Measurements from ENCODE around the gene WFS1. TPM values are rescaled to one million over a fixed set of nuclear protein-coding genes. Genes with fewer than 3 reads are reported as not detected.

Gene WFS1
- total and polyA plus RNA-seq, 4 donors: 11.9 to 66.1 (median 53.1) TPM

DNA sequence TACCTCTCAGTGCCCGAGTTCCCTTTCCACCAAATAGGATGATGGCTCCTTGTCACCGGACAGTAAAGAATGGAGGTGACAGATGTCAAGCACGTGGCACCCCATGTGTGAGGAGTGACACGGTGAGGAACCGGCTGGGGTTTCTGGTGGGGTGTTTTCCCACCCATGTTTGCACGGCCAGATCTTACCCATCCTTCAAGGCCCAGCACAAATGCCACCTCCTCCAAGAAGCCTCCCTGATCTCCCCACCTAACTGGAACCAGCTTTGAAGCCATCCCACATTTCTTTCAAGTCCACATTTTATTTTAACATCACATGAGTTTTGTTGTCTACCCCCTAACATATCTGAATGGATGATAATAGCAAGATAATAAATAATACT is 63.0 kb downstream of the WFS1 start:
- no peaks in the 10 kb centered on the region for H3K27me3 ChIP-seq (ENCODE audit: control insufficient read depth in 1 of 2, insufficient read depth in 2 of 2, low read length in 1 of 2)
- no peak for DNase-seq
- ATAC-seq (ENCODE audit: low FRiP score): no peak
- peaks cover 5% of the 10 kb centered on the region for H3K9me3 ChIP-seq (ENCODE audit: control insufficient read depth, low read length)
- no peak overlapping the region for H3K4me3 ChIP-seq (ENCODE audit: low read length in 2 of 2)
- WGBS, 2 donors: 80 to 83% methylated on average over 6 of the region's 6 CpGs
- H3K4me1 ChIP-seq (ENCODE audit: control insufficient read depth in 1 of 2, insufficient read depth in 2 of 2, low read length in 2 of 2): no peaks in the 10 kb centered on the region
- H3K27ac ChIP-seq (ENCODE audit: low read depth in 1 of 2, low read length in 2 of 2): no peak overlapping the region
- no peaks in the 10 kb centered on the region for H3K36me3 ChIP-seq (ENCODE audit: control insufficient read depth in 1 of 2, insufficient read depth in 2 of 2, low read length in 1 of 2)
- intact Hi-C loops (cut with DNase I): no loop called here

DNA sequence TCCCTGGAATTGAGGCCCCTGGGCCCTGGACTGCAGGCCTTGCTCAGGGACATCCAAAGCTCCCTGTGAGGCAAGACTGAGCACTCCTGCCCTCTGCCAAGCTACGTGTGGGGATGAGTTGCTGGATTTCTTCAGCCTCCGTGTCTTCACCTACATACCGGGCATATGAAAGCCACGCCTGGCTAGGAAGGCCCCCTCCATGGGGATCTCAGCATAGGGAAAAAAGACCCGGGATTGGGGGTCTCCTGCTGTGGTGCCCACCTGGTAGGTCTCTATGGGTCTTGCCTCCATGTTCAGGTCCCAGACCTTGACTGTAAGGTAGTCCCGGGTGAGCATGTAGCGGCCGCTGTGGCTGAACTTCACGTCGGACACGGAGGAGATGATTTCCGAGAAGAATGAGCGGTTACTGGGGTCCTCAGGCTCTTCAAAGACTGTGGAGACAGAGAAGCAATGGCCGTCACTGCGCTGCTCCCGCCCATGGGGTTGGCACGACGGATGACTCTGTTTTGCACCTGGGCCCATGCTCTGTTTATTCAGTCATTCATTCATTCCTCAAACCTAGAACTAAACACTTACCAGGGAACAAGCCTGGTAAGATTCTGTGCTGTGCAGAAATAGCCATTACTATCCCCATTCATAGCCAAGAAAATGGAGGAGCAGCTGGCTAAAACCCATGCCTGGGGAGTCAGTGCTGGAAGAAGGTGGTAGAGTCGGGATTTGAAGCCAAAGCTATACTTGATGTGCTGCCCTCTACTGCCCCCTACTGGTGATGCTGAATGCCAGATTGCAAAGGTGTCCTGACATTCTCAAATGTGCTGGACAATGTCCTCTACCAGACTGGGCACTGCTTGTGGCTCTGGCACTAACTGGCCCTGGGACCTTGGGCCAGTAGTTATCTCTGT is 63.9 kb downstream of the WFS1 start:
- no peaks in the 10 kb centered on the region for H3K27me3 ChIP-seq (ENCODE audit: control insufficient read depth in 1 of 2, insufficient read depth in 2 of 2, low read length in 1 of 2)
- H3K36me3 ChIP-seq (ENCODE audit: control insufficient read depth in 1 of 2, insufficient read depth in 2 of 2, low read length in 1 of 2): no peaks in the 10 kb centered on the region
- intact Hi-C loops (cut with DNase I): loop anchor here in 1 of 2 donors (2.0 kb wide), 1 partner anchor 215 kb away; no protein-coding TSS in a partner anchor
- WGBS, 2 donors: 90% methylated on average over 19 of the region's 19 CpGs
- no peak overlapping the region for H3K4me3 ChIP-seq (ENCODE audit: low read length in 2 of 2)
- no peaks in the 10 kb centered on the region for H3K4me1 ChIP-seq (ENCODE audit: control insufficient read depth in 1 of 2, insufficient read depth in 2 of 2, low read length in 2 of 2)
- H3K9me3 ChIP-seq (ENCODE audit: control insufficient read depth, low read length): peaks cover 5% of the 10 kb centered on the region
- ATAC-seq (ENCODE audit: low FRiP score) (no peak), DNase-seq (peak; percentile 12 to 57)
- H3K27ac ChIP-seq (ENCODE audit: low read depth in 1 of 2, low read length in 2 of 2): no peak overlapping the region

DNA sequence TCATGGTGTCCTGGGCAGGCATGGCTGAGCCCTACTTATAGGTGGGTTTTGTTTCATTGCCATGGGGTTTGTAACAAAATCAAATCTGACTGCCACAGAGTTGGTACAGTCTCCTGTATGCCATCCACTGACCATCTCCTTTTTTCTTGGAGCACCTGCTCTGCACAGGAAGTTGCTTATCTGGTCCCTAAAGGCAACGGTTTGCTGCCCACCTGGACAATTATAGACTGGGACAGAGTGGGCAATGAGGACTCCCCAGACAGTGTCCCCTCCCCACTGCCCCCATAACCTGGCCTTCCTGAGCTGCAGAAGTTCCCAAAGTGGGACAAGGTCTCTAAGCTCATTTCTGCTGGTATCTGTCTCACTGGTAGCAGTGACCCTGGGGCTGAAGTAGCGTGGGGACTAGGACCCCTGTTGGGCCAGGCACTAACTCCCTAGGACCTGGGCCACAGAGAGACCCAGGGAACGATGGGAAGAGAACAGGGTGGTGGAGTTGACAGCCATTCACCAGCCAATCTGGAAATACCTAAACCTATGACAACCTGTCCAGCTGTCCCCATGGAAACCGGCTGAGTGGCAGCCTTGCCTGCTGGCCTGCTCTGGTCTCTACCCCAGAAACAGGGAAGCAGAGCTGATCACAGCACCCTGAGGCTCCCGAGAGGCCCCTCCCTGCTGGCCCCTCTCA is 64.7 kb downstream of the WFS1 start:
- Histone ChIP-seq H3K4me1 (ENCODE audit: control insufficient read depth in 1 of 2, insufficient read depth in 2 of 2, low read length in 2 of 2) (no peaks in the 10 kb centered on the region), H3K36me3 (ENCODE audit: control insufficient read depth in 1 of 2, insufficient read depth in 2 of 2, low read length in 1 of 2) (no peaks in the 10 kb centered on the region), H3K27ac (ENCODE audit: low read depth in 1 of 2, low read length in 2 of 2) (no peak overlapping the region), H3K4me3 (ENCODE audit: low read length in 2 of 2) (no peak overlapping the region), H3K9me3 (ENCODE audit: control insufficient read depth, low read length) (peaks cover 5% of the 10 kb centered on the region), H3K27me3 (ENCODE audit: control insufficient read depth in 1 of 2, insufficient read depth in 2 of 2, low read length in 1 of 2) (no peaks in the 10 kb centered on the region)
- WGBS, 2 donors: 65 to 81% methylated on average over 5 of the region's 5 CpGs
- intact Hi-C loops (cut with DNase I): loop anchor here in 1 of 2 donors (2.0 kb wide), 1 partner anchor 214 kb away; no protein-coding TSS in a partner anchor
- peak; percentile 21 to 44 for DNase-seq
- no peak for ATAC-seq (ENCODE audit: low FRiP score)

DNA sequence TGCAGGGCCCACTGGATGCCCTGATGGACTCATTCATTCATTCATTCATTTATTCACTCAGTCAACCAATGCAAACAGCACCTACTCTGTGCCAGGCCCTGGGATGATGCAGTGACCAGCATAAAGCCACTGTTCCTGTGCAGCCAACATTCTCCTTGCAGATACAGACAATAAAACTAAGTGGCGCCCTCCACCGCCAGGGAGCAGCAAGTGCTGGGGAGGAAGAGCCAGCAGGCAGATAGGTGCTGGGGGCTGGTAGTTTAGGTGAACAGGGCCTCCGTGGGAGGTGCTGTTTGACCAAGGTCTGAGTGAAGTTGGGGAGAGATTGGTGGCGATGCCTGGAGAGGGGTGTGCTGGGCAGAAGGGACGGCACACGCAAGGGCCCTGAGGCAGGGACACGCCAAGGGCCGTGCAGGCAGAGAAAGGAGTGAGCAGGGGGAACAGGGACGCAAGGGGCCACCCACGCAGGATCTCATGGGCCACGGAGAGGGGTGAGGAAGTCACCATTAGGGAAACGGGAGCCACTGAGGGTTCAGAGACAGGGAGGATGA is 65.5 kb downstream of the WFS1 start:
- H3K4me3 ChIP-seq (ENCODE audit: low read length in 2 of 2): no peak overlapping the region
- ATAC-seq (ENCODE audit: low FRiP score): no peak
- H3K27ac ChIP-seq (ENCODE audit: low read depth in 1 of 2, low read length in 2 of 2): no peak overlapping the region
- peaks cover 5% of the 10 kb centered on the region for H3K9me3 ChIP-seq (ENCODE audit: control insufficient read depth, low read length)
- intact Hi-C loops (cut with DNase I): loop anchor here in 1 of 2 donors (2.0 kb wide), 1 partner anchor 214 kb away; no protein-coding TSS in a partner anchor
- H3K36me3 ChIP-seq (ENCODE audit: control insufficient read depth in 1 of 2, insufficient read depth in 2 of 2, low read length in 1 of 2): no peaks in the 10 kb centered on the region
- 72 to 82% methylated on average over 12 of the region's 12 CpGs for WGBS, 2 donors
- H3K27me3 ChIP-seq (ENCODE audit: control insufficient read depth in 1 of 2, insufficient read depth in 2 of 2, low read length in 1 of 2): no peaks in the 10 kb centered on the region
- H3K4me1 ChIP-seq (ENCODE audit: control insufficient read depth in 1 of 2, insufficient read depth in 2 of 2, low read length in 2 of 2): no peaks in the 10 kb centered on the region
- DNase-seq: peak; percentile 25 to 37

DNA sequence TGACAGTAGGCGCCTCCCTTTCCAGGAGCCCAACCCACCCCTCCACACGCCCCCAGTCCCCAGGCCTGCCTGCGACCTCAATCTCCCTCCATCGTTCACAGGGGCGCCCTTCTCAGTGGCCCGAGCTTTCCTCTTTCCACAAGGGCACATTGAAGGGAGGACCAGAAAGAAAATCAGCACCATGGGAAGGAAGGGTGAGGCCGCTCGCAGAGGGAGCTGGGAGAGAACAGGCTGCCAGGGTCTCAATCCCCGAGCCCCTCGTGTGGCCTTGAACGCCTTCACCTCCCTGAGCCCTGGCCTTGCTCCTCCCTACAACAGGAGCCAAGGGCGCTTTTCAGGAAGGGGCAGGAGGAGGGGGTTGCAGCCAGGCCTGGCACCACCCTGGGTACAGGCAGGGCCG is 66.5 kb downstream of the WFS1 start:
- no peaks in the 10 kb centered on the region for H3K4me1 ChIP-seq (ENCODE audit: control insufficient read depth in 1 of 2, insufficient read depth in 2 of 2, low read length in 2 of 2)
- intact Hi-C loops (cut with DNase I): no loop called here
- DNase-seq (peak; percentile 33 to 48), ATAC-seq (ENCODE audit: low FRiP score) (no peak)
- peaks cover 5% of the 10 kb centered on the region for H3K9me3 ChIP-seq (ENCODE audit: control insufficient read depth, low read length)
- no peak overlapping the region for H3K27ac ChIP-seq (ENCODE audit: low read depth in 1 of 2, low read length in 2 of 2)
- H3K4me3 ChIP-seq (ENCODE audit: low read length in 2 of 2): no peak overlapping the region
- no peaks in the 10 kb centered on the region for H3K36me3 ChIP-seq (ENCODE audit: control insufficient read depth in 1 of 2, insufficient read depth in 2 of 2, low read length in 1 of 2)
- WGBS, 2 donors: 91 to 92% methylated on average over 13 of the region's 13 CpGs
- H3K27me3 ChIP-seq (ENCODE audit: control insufficient read depth in 1 of 2, insufficient read depth in 2 of 2, low read length in 1 of 2): no peaks in the 10 kb centered on the region

DNA sequence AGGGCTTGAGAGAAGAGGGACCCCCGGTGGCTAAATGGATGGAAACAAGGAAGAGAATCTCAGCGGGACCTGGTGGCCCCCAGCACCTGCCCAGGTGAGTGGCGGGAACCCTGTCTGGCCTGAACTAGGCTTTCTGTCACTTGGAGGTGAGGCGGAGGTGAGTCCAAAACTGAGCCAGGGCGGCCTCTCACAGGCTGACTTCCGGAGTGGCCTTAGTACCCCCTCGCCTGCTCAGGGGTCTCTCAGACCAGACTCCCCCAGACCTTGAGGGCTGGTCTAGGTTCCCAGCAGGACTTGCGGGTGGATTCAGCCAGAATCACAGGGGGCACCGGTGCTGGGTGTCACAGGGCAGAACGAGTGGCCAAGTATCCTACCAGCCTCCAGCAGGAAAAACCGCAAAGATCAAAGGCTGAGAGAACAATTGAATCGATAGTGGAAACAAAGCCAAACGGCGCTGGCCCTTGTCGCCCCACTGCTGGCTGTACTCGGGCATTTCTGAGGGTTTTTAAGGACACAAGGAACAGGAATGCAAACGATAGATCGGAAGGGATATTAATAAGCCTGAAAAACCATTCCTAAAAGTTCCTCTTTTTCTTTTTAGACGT is 67.8 kb downstream of the WFS1 start:
- Histone ChIP-seq H3K27ac (ENCODE audit: low read depth in 1 of 2, low read length in 2 of 2) (no peak overlapping the region), H3K4me3 (ENCODE audit: low read length in 2 of 2) (no peak overlapping the region), H3K4me1 (ENCODE audit: control insufficient read depth in 1 of 2, insufficient read depth in 2 of 2, low read length in 2 of 2) (no peaks in the 10 kb centered on the region), H3K27me3 (ENCODE audit: control insufficient read depth in 1 of 2, insufficient read depth in 2 of 2, low read length in 1 of 2) (no peaks in the 10 kb centered on the region), H3K36me3 (ENCODE audit: control insufficient read depth in 1 of 2, insufficient read depth in 2 of 2, low read length in 1 of 2) (no peaks in the 10 kb centered on the region), H3K9me3 (ENCODE audit: control insufficient read depth, low read length) (peaks cover 4% of the 10 kb centered on the region)
- 58 to 64% methylated on average over 19 of the region's 19 CpGs for WGBS, 2 donors
- DNase-seq (peak in 1 of 2 donors; percentile 48), ATAC-seq (ENCODE audit: low FRiP score) (no peak)
- intact Hi-C loops (cut with DNase I): no loop called here

DNA sequence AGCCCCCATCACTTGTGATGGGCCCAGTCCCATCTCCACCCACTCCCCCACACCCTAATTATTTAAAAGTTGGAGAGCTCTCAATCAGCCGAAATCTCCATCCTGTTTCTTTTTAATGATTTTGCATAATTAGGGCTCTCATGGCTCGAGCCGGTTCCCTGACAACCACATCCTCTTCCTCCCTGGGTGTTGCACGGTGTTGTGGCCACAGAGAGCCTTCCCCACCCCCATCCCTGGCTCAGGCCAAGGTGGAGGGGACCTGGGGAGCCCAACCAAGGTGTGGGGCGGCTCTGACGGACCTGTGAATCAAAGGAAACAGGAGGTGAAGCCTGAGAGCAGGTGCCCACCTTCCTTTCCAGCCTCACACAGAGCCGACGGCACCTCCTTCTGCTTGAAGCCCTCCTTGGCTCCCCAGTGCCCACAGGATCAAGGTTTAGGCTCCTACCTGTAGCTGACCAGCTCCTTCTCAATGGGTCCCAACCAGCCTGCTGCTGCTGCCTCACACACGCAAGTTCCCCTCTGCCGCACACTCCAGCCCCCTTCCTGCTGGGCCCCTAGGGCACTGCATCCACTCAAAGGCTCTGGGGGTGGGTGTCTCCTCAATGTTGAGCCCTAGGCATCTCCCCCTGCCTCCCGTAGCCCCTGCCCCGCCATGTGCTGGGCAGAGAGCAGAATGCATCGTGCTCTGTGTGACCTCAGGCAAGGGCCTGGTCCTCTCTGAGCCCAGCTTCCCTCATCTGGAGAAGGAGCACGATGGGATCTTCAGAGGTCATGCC is 68.7 kb downstream of the WFS1 start:
- Histone ChIP-seq H3K27ac (ENCODE audit: low read depth in 1 of 2, low read length in 2 of 2) (no peak overlapping the region), H3K4me1 (ENCODE audit: control insufficient read depth in 1 of 2, insufficient read depth in 2 of 2, low read length in 2 of 2) (no peaks in the 10 kb centered on the region), H3K4me3 (ENCODE audit: low read length in 2 of 2) (no peak overlapping the region), H3K36me3 (ENCODE audit: control insufficient read depth in 1 of 2, insufficient read depth in 2 of 2, low read length in 1 of 2) (no peaks in the 10 kb centered on the region), H3K9me3 (ENCODE audit: control insufficient read depth, low read length) (peaks cover 4% of the 10 kb centered on the region), H3K27me3 (ENCODE audit: control insufficient read depth in 1 of 2, insufficient read depth in 2 of 2, low read length in 1 of 2) (no peaks in the 10 kb centered on the region)
- WGBS, 2 donors: 83 to 85% methylated on average over 14 of the region's 14 CpGs
- no peak for ATAC-seq (ENCODE audit: low FRiP score)
- intact Hi-C loops (cut with DNase I): no loop called here
- DNase-seq: peak; percentile 11 to 61

All from aorta (tissue), 5 donors.